Activated T-helper 1 cell treated with anti-CD3 and anti-CD28 coated beads, Interleukin-12 subunit alpha, Interleukin-12 subunit beta, Interleukin-2, Interleukin-4 antibody, amounts not matched to agents 30 ng/mL and 10 ng/mL and 1 ng/mL, durations not matched to agents 14 hours and 24 hours and 36 hours (primary cell): Measurements from ENCODE around the gene KBTBD4. TPM values are rescaled to one million over a fixed set of nuclear protein-coding genes. Genes with fewer than 3 reads are reported as not detected.

Experiments
- DNase-seq: peaks from one replicate; pipeline ENCODE4 v3.0.0; 2021; ENCODE audit warnings: low spot score
- H3K27ac Mint-ChIP-seq: one replicate; pipeline ENCODE4 v1.8.0; 2021; ENCODE audit warnings: mild to moderate bottlenecking, mixed read lengths
- H3K27me3 Mint-ChIP-seq: one replicate; pipeline ENCODE4 v1.8.0; 2022; ENCODE audit warnings: mild to moderate bottlenecking, moderate library complexity, mixed read lengths; ENCODE audit not compliant: insufficient read depth
- H3K36me3 Mint-ChIP-seq: one replicate; pipeline ENCODE4 v1.8.0; 2021; ENCODE audit warnings: low read depth, mixed read lengths
- H3K4me1 Mint-ChIP-seq: one replicate; pipeline ENCODE4 v1.8.0; 2021; ENCODE audit warnings: low read depth, mixed read lengths
- H3K4me3 Mint-ChIP-seq: one replicate; pipeline ENCODE4 v1.8.0; 2021; ENCODE audit warnings: mild to moderate bottlenecking, moderate library complexity, mixed read lengths
- H3K9me3 Mint-ChIP-seq: one replicate; pipeline ENCODE4 v1.8.0; 2021; ENCODE audit warnings: mixed read lengths
- intact Hi-C: fragments of 100-400 bp; cut with micrococcal nuclease; formaldehyde crosslinking; loops from one replicate; pipeline ENCODE4 v1.15.1; 2024
- total RNA-seq: library from RNA; stranded (reverse); gene quantifications from 2 replicates; pipeline ENCODE4 v1.2.3, GENCODE V29; 2022

The KBTBD4 gene
- total RNA-seq, 1 donor from 2014 or later: 16.3 TPM

DNA sequence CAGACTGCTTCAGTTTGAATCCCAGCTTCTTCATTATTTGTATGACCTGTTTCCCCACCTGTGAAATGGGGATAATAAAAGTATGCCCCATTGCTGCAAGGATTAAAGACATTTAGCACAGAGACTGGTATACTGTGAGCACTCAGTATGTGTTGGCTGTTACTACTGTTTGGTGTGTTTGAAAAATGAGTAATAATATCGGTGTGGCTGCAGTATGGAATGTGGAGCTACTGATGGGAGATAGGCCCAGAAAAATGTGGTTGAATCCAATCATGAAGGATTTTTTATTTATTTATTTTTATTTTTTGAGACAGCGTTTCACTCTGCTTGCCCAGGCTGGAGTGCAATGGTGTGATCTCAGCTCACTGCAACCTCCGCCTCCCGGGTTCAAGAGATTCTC, 24.5 kb upstream of the KBTBD4 start:
- peaks cover 9% of the 10 kb centered on the region for H3K36me3 Mint-ChIP-seq
- no peaks in the 10 kb centered on the region for H3K9me3 Mint-ChIP-seq
- intact Hi-C loops: no loop called here
- no peak overlapping the region for H3K4me3 Mint-ChIP-seq
- H3K27ac Mint-ChIP-seq: no peak overlapping the region
- peaks cover 3% of the 10 kb centered on the region for H3K4me1 Mint-ChIP-seq
- peaks cover 2% of the 10 kb centered on the region for H3K27me3 Mint-ChIP-seq
- DNase-seq: no peak

DNA sequence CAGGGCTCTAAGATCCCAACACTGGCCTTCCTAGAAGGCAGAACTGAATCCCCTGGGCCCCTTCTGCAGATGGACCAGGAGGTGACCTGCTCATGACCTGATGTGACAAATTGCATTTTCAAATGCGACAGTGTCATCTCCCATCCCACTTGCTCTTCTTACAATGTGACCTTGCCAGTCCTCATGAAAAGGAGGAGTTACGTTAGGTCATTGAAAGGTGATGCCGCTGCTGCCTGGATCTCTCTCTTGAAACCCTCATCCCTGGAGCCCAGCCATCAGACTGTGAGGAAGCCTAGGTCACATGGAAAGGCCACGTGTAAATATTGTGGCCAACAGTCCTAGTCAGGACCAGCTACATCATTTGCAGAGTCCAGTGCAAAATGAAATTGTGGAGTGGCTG, 21.1 kb upstream of the KBTBD4 start:
- Mint-ChIP-seq H3K4me3 (no peak overlapping the region), H3K36me3 (no peaks in the 10 kb centered on the region), H3K27ac (no peak overlapping the region)

GRCh38 chr11:47595967-47596366, 17.2 kb upstream of the KBTBD4 start:
- H3K4me3 Mint-ChIP-seq: no peak overlapping the region
- no peaks in the 10 kb centered on the region for H3K36me3 Mint-ChIP-seq
- peaks cover 30% of the 10 kb centered on the region for H3K27me3 Mint-ChIP-seq
- DNase-seq: no peak
- intact Hi-C loops: no loop called here
- peaks cover 6% of the 10 kb centered on the region for H3K4me1 Mint-ChIP-seq
- H3K9me3 Mint-ChIP-seq: no peaks in the 10 kb centered on the region
- no peak overlapping the region for H3K27ac Mint-ChIP-seq

More for the DNA sequence above, 21.1 kb upstream of the KBTBD4 start:
- no peaks in the 10 kb centered on the region for H3K9me3 Mint-ChIP-seq
- H3K27me3 Mint-ChIP-seq: peaks cover 11% of the 10 kb centered on the region
- no peak for DNase-seq
- no peaks in the 10 kb centered on the region for H3K4me1 Mint-ChIP-seq
- intact Hi-C loops: no loop called here

GRCh38 chr11:47595029-47595428, 16.3 kb upstream of the KBTBD4 start:
- DNase-seq: no peak
- H3K4me3 Mint-ChIP-seq: no peak overlapping the region
- intact Hi-C loops: no loop called here
- no peak overlapping the region for H3K27ac Mint-ChIP-seq
- H3K9me3 Mint-ChIP-seq: no peaks in the 10 kb centered on the region
- no peaks in the 10 kb centered on the region for H3K36me3 Mint-ChIP-seq
- peaks cover 30% of the 10 kb centered on the region for H3K27me3 Mint-ChIP-seq
- peaks cover 6% of the 10 kb centered on the region for H3K4me1 Mint-ChIP-seq

DNA sequence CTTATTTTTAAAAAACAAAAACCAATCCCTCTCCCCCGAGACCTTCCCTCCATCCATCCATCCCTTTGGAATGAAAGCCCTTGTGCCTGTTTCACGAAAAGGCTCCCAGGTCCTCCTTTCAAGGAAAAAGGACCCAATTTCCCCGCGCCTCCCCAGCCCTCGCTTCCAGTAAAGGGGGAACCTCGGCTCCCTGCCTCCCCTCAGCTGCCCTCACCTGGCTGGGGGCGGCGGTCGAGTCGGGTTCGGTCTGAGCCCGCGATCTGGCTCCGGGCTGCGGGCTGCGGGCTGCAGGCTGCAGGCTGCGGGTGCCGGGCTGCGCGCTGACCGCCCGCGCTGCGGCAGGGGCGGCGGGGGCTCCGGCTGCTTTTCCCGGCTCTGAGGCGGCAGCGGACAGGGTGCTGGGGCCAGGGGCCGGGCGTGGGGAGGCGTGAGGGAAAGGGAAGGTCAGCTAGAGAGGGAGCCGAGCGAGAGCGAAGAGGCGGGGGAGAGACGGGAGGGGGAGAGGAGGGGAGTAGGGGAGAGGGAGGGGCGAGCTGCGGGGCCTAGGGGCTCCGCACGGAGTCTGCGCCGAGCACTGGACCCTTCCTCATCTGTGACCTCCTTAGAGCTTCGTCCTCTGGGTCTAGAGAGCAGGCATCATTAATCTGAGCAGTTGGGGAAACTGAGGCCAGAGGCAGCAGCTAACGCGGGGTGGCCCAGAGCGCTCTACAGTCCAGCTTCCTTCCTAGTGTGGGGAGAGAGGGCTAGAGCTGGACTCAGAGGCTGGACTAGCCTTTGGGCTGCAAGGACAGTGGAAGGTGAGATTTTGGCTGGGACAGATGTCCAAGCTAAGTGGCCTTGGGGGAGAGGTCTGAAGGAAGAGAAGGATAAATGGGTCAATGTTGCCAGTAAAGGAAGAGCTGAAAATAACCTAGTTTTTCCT, 15.4 kb upstream of the KBTBD4 start, which contains the start of gene C1QTNF4:
Gene C1QTNF4 (minus strand): TSS at position 478 of the 922 bp plus-strand sequence. CDS start 3,601 bp downstream, outside the sequence.
- no peaks in the 10 kb centered on the region for H3K9me3 Mint-ChIP-seq

GRCh38 chr11:47593492-47593933, 14.7 kb upstream of the KBTBD4 start:
- Mint-ChIP-seq H3K27me3 (peaks cover 28% of the 10 kb centered on the region), H3K36me3 (no peaks in the 10 kb centered on the region), H3K9me3 (no peaks in the 10 kb centered on the region), H3K4me1 (peaks cover 6% of the 10 kb centered on the region), H3K4me3 (no peak overlapping the region), H3K27ac (no peak overlapping the region)
- no peak for DNase-seq
- intact Hi-C loops: no loop called here

More for the DNA sequence above, 15.4 kb upstream of the KBTBD4 start, which contains the start of gene C1QTNF4:
- intact Hi-C loops: no loop called here
- H3K27ac Mint-ChIP-seq: no peak within 1 kb of the TSS
- no peaks in the 10 kb centered on the region for H3K36me3 Mint-ChIP-seq
- H3K27me3 Mint-ChIP-seq: peaks cover 28% of the 10 kb centered on the region
- no peak within 1 kb of the TSS for H3K4me3 Mint-ChIP-seq
- DNase-seq: no peak
- H3K4me1 Mint-ChIP-seq: peaks cover 6% of the 10 kb centered on the region

DNA sequence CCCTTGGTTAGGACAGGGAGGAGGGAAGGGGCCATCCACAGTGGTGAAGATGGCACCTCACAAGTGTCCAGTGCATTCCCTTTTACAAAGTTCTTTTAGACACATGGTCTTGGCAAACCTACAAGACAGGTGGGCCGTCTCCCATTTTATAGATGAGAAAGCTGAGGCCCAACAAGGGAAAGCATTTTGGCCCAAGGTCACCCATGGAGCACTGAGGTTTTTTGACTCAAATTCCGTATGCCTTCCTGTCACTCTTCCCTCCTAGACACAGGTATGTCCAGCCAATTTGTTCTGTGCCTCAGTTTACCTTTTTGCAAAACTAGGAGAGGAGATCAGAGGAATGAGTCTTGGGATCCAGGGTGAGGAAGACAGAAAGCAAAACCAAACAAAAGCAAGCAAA, 14.2 kb upstream of the KBTBD4 start:
- Mint-ChIP-seq H3K27ac (no peak overlapping the region), H3K27me3 (peaks cover 28% of the 10 kb centered on the region), H3K4me3 (no peak overlapping the region), H3K4me1 (peaks cover 6% of the 10 kb centered on the region), H3K9me3 (no peaks in the 10 kb centered on the region), H3K36me3 (no peaks in the 10 kb centered on the region)
- DNase-seq: no peak
- intact Hi-C loops: no loop called here

GRCh38 chr11:47592251-47592650, 13.5 kb upstream of the KBTBD4 start:
- Mint-ChIP-seq H3K36me3 (no peaks in the 10 kb centered on the region), H3K27ac (no peak overlapping the region), H3K27me3 (peaks cover 28% of the 10 kb centered on the region), H3K4me3 (no peak overlapping the region), H3K9me3 (no peaks in the 10 kb centered on the region), H3K4me1 (peaks cover 6% of the 10 kb centered on the region)
- DNase-seq: no peak
- intact Hi-C loops: no loop called here

DNA sequence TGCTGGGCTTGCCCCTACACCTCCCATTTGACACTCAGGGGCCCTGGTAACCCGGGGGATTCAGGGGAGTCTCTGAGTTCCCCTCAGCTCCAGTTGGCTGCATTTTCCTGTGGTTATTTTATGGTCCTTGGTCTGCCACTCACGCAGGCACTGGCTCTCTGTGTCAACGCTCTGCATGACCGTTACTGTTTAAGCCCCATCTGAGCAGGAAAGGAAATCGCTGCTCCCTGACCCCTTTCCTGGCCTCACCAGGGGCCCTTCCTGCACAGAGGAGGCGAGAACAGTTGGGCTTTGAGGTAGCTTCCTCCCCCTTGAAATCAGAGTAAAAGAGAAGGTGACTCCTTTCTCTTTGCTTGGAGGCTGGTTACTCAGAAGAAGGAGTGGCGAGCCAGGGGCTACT, 13.0 kb upstream of the KBTBD4 start:
- no peak overlapping the region for H3K4me3 Mint-ChIP-seq
- H3K27me3 Mint-ChIP-seq: peaks cover 28% of the 10 kb centered on the region
- DNase-seq: no peak
- H3K9me3 Mint-ChIP-seq: no peaks in the 10 kb centered on the region
- peaks cover 6% of the 10 kb centered on the region for H3K4me1 Mint-ChIP-seq
- H3K36me3 Mint-ChIP-seq: no peaks in the 10 kb centered on the region
- H3K27ac Mint-ChIP-seq: no peak overlapping the region
- intact Hi-C loops: no loop called here

GRCh38 chr11:47589977-47590861, 11.4 kb upstream of the KBTBD4 start:
- Mint-ChIP-seq H3K4me3 (no peak overlapping the region), H3K27me3 (peaks cover 22% of the 10 kb centered on the region), H3K4me1 (peaks cover 6% of the 10 kb centered on the region), H3K36me3 (no peaks in the 10 kb centered on the region), H3K9me3 (no peaks in the 10 kb centered on the region), H3K27ac (no peak overlapping the region)
- intact Hi-C loops: no loop called here
- no peak for DNase-seq

- H3K36me3 Mint-ChIP-seq: no peaks in the 10 kb centered on the region
- intact Hi-C loops: no loop called here
These were observed 10.8 kb upstream of the KBTBD4 start for GRCh38 chr11:47589584-47589976.

DNA sequence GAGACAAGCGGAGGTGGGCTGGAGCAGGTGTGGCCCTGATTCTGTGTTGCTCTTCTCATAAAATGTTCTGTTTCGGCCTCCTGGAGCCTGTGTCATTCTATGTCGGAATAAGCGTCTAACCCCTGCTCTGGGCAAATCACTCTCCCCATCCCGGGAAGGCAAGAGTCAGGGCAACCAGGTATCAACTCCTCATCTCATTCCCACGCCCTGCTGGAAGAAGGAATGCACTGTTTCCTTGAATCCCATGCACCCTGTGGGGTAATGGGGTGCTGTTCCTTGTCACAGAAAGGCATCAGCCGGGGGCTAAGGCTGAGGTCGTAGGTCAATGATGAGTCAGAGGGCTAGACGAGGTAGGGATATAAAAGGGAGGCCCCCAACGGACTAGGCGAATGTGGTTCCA, 10.3 kb upstream of the KBTBD4 start:
- no peak overlapping the region for H3K4me3 Mint-ChIP-seq
- H3K27ac Mint-ChIP-seq: no peak overlapping the region
- H3K4me1 Mint-ChIP-seq: peaks cover 6% of the 10 kb centered on the region
- peaks cover 14% of the 10 kb centered on the region for H3K27me3 Mint-ChIP-seq
- intact Hi-C loops: no loop called here
- no peaks in the 10 kb centered on the region for H3K9me3 Mint-ChIP-seq
- no peak for DNase-seq
- H3K36me3 Mint-ChIP-seq: peaks cover 3% of the 10 kb centered on the region

More at GRCh38 chr11:47589584-47589976, 10.8 kb upstream of the KBTBD4 start:
- H3K4me3 Mint-ChIP-seq: no peak overlapping the region
- peaks cover 6% of the 10 kb centered on the region for H3K4me1 Mint-ChIP-seq
- peaks cover 17% of the 10 kb centered on the region for H3K27me3 Mint-ChIP-seq
- no peak overlapping the region for H3K27ac Mint-ChIP-seq
- no peak for DNase-seq
- no peaks in the 10 kb centered on the region for H3K9me3 Mint-ChIP-seq
